ENCODE results near the gene PPP1R14B. TPM values are rescaled to one million over a fixed set of nuclear protein-coding genes. Genes with fewer than 3 reads are reported as not detected.
A peak's percentile ranks its signal among the peaks of the same experiment; 100 is the strongest.

PPP1R14B gene
- total and polyA plus RNA-seq, 2 of the 13 experiments (the other 11 are each of a cell fraction or from before 2014, with no cell fraction given) = 110 to 148 TPM

DNA sequence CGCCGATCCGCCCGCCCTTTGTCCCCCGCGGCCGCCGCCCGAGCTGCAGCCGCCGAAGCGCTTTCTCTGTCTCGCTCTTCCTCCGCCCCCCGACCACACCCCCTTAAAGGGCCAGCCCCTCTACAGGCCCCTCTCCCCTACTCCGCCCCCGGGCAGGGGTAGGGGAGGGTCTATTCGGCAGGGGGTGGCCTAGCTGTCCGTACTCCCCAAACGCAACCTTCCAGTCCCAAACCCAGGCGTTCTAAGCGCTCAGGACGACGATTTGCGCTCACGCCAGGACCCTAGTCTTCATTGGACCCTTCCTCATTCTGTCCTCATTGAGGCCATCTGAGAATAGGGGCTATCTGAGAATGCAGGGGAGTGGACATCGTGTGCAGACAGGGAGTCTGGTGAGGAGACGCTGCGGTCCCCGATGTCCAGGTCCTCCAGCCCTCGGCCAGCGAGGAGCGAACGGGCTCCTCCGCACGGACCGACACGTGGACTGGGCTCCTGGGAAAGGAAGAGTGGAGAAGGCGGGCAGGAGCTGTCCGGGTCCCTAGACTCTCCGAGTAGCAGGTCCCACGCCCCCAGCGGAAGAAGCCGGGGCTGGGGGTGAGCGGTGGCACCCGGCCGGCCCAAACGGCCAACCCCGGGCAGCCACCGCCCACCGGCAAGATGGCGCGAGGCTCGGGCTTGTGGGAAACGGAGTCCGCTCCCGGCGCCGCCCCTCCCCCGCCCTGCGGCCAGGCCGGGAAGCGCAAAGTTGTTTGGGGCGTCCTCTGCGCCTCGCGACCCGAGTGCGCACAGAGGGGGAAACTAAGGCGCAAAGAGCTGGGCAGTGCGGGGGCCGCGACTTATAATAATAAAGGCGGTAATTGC, at the start of gene PPP1R14B (continued):
- TF ChIP-seq, protein P1, sequence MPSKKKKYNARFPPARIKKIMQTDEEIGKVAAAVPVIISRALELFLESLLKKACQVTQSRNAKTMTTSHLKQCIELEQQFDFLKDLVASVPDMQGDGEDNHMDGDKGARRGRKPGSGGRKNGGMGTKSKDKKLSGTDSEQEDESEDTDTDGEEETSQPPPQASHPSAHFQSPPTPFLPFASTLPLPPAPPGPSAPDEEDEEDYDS (CRISPR knock-in tag; IDR thresholded peaks at IDR 0.05) = peak; percentile 11; the same call in 1 of the 2 replicates
- TF ChIP-seq POLR2AphosphoS5 (IDR thresholded peaks at IDR 0.05; ENCODE audit: low read depth, low read length) = peak; percentile 60
- TF ChIP-seq EHMT2 (IDR thresholded peaks at IDR 0.05; ENCODE audit: borderline replicate concordance, low read depth, low read length) = no peak
- peak; percentile 78 for TF ChIP-seq KAT8 (CRISPR knock-in tag; IDR thresholded peaks at IDR 0.05)
- TF ChIP-seq MAZ (IDR thresholded peaks at IDR 0.05; ENCODE audit: borderline replicate concordance, low read depth, low read length) = peak; percentile 34; the same call in 1 of the 2 replicates
- TF ChIP-seq MAZ (CRISPR knock-in tag; IDR thresholded peaks at IDR 0.05; ENCODE audit: low read depth) = peak; percentile 74

DNA sequence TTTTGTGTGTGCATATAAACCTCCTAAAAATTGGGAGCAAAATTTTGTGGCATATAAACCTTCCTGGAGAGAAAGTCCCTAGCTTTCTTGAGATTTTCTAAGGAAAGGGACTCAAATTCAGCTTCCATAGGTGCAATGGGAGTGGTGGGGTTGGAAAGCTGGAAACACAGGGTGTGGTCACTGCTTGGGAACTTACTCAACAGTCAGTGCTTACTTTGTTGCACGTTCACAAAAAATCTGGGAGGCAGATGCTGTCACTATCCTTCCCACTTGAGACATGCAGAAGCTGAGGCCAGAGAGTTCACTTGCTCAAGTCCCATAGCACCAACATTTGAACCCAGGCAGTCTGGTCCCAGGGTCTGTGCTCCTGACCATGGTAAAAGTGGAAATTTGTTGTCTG, 49.5 kb upstream of the PPP1R14B start:
- in situ Hi-C loops (cut with HindIII; ENCODE audit: extremely low pct_ligation_motif_present, low pct_unique_long_range_greater_than_20kb) (no loop called here), intact Hi-C loops (cut with micrococcal nuclease; ENCODE audit: unreplicated experiment) (no loop called here)
- FAIRE-seq (no peak), DNase-seq (ENCODE audit: low spot score) (no peak), ATAC-seq (no peak)
- Histone ChIP-seq H2AFZ (ENCODE audit: low read length) (no peak overlapping the region), H4K20me1 (ENCODE audit: insufficient read depth, low read length) (0 out of 2 replicates have a peak, but pooled peaks cover 5% of the 10 kb centered on the region), H3K4me1 (ENCODE audit: insufficient read depth, low read length) (peaks cover 18% of the 10 kb centered on the region), H3K9me3 (ENCODE audit: low read length) (no peaks in the 10 kb centered on the region), H3K27ac (ENCODE audit: extremely low read length, insufficient read depth, low read length) (no peak overlapping the region), H3K27me3 (ENCODE audit: control insufficient read depth in 1 of 2, insufficient read depth in 2 of 2, low read length in 2 of 2) (peaks cover 35 to 90% of the 10 kb centered on the region in 2 experiments), H3K4me2 (ENCODE audit: low read depth, low read length) (no peak overlapping the region), H3K36me3 (replicated peaks in 1 of 2; ENCODE audit: control insufficient read depth in 1 of 2, insufficient read depth in 2 of 2, low read length in 2 of 2) (no peaks in the 10 kb centered on the region), H3K9ac (ENCODE audit: insufficient read depth, low read depth, low read length) (no peak overlapping the region), H3K79me2 (ENCODE audit: insufficient read depth, low read length) (no peaks in the 10 kb centered on the region), H3K4me3 (replicated peaks in 1 of 3; ENCODE audit: insufficient read depth in 1 of 3, low read depth in 2 of 3, low read length in 3 of 3) (no peak overlapping the region)
- TF ChIP-seq MAZ (IDR thresholded peaks at IDR 0.05; ENCODE audit: borderline replicate concordance, low read depth, low read length) = no peak
- no peak for TF ChIP-seq MAZ (CRISPR knock-in tag; IDR thresholded peaks at IDR 0.05; ENCODE audit: low read depth)
- no peak for TF ChIP-seq ZNF124 (CRISPR knock-in tag; IDR thresholded peaks at IDR 0.05)
- TF ChIP-seq, protein P2, sequence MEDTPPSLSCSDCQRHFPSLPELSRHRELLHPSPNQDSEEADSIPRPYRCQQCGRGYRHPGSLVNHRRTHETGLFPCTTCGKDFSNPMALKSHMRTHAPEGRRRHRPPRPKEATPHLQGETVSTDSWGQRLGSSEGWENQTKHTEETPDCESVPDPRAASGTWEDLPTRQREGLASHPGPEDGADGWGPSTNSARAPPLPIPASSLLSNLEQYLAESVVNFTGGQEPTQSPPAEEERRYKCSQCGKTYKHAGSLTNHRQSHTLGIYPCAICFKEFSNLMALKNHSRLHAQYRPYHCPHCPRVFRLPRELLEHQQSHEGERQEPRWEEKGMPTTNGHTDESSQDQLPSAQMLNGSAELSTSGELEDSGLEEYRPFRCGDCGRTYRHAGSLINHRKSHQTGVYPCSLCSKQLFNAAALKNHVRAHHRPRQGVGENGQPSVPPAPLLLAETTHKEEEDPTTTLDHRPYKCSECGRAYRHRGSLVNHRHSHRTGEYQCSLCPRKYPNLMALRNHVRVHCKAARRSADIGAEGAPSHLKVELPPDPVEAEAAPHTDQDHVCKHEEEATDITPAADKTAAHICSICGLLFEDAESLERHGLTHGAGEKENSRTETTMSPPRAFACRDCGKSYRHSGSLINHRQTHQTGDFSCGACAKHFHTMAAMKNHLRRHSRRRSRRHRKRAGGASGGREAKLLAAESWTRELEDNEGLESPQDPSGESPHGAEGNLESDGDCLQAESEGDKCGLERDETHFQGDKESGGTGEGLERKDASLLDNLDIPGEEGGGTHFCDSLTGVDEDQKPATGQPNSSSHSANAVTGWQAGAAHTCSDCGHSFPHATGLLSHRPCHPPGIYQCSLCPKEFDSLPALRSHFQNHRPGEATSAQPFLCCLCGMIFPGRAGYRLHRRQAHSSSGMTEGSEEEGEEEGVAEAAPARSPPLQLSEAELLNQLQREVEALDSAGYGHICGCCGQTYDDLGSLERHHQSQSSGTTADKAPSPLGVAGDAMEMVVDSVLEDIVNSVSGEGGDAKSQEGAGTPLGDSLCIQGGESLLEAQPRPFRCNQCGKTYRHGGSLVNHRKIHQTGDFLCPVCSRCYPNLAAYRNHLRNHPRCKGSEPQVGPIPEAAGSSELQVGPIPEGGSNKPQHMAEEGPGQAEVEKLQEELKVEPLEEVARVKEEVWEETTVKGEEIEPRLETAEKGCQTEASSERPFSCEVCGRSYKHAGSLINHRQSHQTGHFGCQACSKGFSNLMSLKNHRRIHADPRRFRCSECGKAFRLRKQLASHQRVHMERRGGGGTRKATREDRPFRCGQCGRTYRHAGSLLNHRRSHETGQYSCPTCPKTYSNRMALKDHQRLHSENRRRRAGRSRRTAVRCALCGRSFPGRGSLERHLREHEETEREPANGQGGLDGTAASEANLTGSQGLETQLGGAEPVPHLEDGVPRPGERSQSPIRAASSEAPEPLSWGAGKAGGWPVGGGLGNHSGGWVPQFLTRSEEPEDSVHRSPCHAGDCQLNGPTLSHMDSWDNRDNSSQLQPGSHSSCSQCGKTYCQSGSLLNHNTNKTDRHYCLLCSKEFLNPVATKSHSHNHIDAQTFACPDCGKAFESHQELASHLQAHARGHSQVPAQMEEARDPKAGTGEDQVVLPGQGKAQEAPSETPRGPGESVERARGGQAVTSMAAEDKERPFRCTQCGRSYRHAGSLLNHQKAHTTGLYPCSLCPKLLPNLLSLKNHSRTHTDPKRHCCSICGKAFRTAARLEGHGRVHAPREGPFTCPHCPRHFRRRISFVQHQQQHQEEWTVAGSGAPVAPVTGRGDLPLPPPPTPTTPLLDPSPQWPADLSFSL (CRISPR knock-in tag; IDR thresholded peaks at IDR 0.05) = no peak
- TF ChIP-seq ZNF274 (CRISPR knock-in tag; IDR thresholded peaks at IDR 0.05) = no peak
- no peak for TF ChIP-seq TFDP1 (CRISPR knock-in tag; IDR thresholded peaks at IDR 0.05; ENCODE audit: borderline replicate concordance)
- no peak for TF ChIP-seq ZSCAN9 (CRISPR knock-in tag; IDR thresholded peaks at IDR 0.05; ENCODE audit: borderline replicate concordance)
- BruUV-seq (replicated peaks) = no TSS peak
- WGBS (ENCODE audit: low lambda C conversion rate) = 0% methylated on average over 1 of the region's 1 CpG
- CTCF ChIA-PET (ENCODE audit: low intra/inter-chr PET ratio, low total read pairs) = no interaction called here
- POLR2A ChIA-PET = no interaction called here

Measured in HepG2 (cell line).